SK-N-MC (cell line): Measurements from ENCODE around the gene OR2V2.

Experiments
- DNase-seq: peaks from one replicate; pipeline ENCODE4 v3.0.0-alpha.2; 2011; ENCODE audit warnings: low read depth, low spot score
- H3K27ac ChIP-seq: fragments of 200-600 bp; sonication (generic); 2 replicates; pipeline ENCODE4 v1.5.1; 2016; ENCODE audit warnings: mixed run types
- H3K36me3 ChIP-seq: fragments of 200-600 bp; sonication (generic); 2 replicates; pipeline ENCODE4 v1.6.1; 2017; ENCODE audit warnings: antibody characterized with exemption, low read length, mixed read lengths; ENCODE audit not compliant: insufficient read depth
- H3K4me3 ChIP-seq: fragments of 200-600 bp; sonication (generic); 2 replicates; pipeline ENCODE4 v1.5.1; 2016
- H3K9ac ChIP-seq: fragments of 200-600 bp; sonication (generic); 2 replicates; pipeline ENCODE4 v1.8.0; 2017; ENCODE audit warnings: mixed run types, mixed read lengths; ENCODE audit not compliant: insufficient read length
- H3K9me3 ChIP-seq: fragments of 200-600 bp; sonication (generic); 2 replicates; pipeline ENCODE4 v1.6.1; 2017; ENCODE audit warnings: low read depth, mild to moderate bottlenecking, antibody characterized with exemption, low read length, moderate library complexity, mixed read lengths
- EZH2 ChIP-seq: fragments of 200-600 bp; sonication (generic); IDR thresholded peaks from one replicate; pipeline ENCODE4 v1.6.1; 2017; ENCODE audit warnings: antibody characterized with exemption
- FOXP2 ChIP-seq: optimal IDR thresholded peaks from 2 replicates; pipeline ENCODE3; 2011; ENCODE audit warnings: mild to moderate bottlenecking, moderate library complexity; ENCODE audit not compliant: insufficient read depth; ENCODE audit errors: extremely low read length, control extremely low read depth
- POLR2AphosphoS5 ChIP-seq: IDR thresholded peaks from 2 replicates; pipeline ENCODE4 v1.6.1; 2012; ENCODE audit warnings: mild to moderate bottlenecking, low read depth, low read length, borderline replicate concordance

OR2V2 gene

GRCh38 chr5:181198106-181198685, 50.8 kb downstream of the OR2V2 start:
- Histone ChIP-seq H3K36me3 (no peaks in the 10 kb centered on the region), H3K4me3 (no peak overlapping the region), H3K9me3 (no peaks in the 10 kb centered on the region), H3K27ac (no peak overlapping the region), H3K9ac (no peak overlapping the region)
- DNase-seq: no peak
- TF ChIP-seq EZH2 (no peak), POLR2AphosphoS5 (no peak), FOXP2 (no peak)

- Histone ChIP-seq H3K9me3 (no peaks in the 10 kb centered on the region), H3K27ac (no peak overlapping the region)
Observed at GRCh38 chr5:181198905-181199519, 51.6 kb downstream of the OR2V2 start.

GRCh38 chr5:181199881-181200638, 52.7 kb downstream of the OR2V2 start:
- Histone ChIP-seq H3K4me3 (no peak overlapping the region), H3K27ac (no peak overlapping the region), H3K9ac (no peak overlapping the region), H3K9me3 (no peaks in the 10 kb centered on the region), H3K36me3 (no peaks in the 10 kb centered on the region)
- no peak for DNase-seq
- TF ChIP-seq EZH2: no peak
- no peak for TF ChIP-seq FOXP2

More at GRCh38 chr5:181198905-181199519, 51.6 kb downstream of the OR2V2 start:
- Histone ChIP-seq H3K9ac (no peak overlapping the region), H3K36me3 (no peaks in the 10 kb centered on the region), H3K4me3 (no peak overlapping the region)
- DNase-seq: no peak
- no peak for TF ChIP-seq FOXP2
- TF ChIP-seq POLR2AphosphoS5: no peak
- no peak for TF ChIP-seq EZH2

- Histone ChIP-seq H3K36me3 (no peaks in the 10 kb centered on the region), H3K4me3 (no peak overlapping the region), H3K9ac (no peak overlapping the region), H3K27ac (no peak overlapping the region), H3K9me3 (no peaks in the 10 kb centered on the region)
- TF ChIP-seq FOXP2: no peak
- TF ChIP-seq EZH2: no peak
- TF ChIP-seq POLR2AphosphoS5: no peak
- no peak for DNase-seq
Observed at GRCh38 chr5:181200816-181201215, 53.4 kb downstream of the OR2V2 start.

- Histone ChIP-seq H3K9me3 (no peaks in the 10 kb centered on the region), H3K27ac (no peak overlapping the region), H3K9ac (no peak overlapping the region), H3K36me3 (no peaks in the 10 kb centered on the region), H3K4me3 (peak overlapping the region; percentile 90)
- DNase-seq: no peak
- TF ChIP-seq FOXP2: no peak
- no peak for TF ChIP-seq EZH2
- TF ChIP-seq POLR2AphosphoS5: no peak
Observed at GRCh38 chr5:181203093-181203711, 55.8 kb downstream of the OR2V2 start.

GRCh38 chr5:181203777-181204112, 56.4 kb downstream of the OR2V2 start:
- H3K4me3 ChIP-seq: peak overlapping the region; percentile 90
- H3K9me3 ChIP-seq: no peaks in the 10 kb centered on the region
- H3K36me3 ChIP-seq: no peaks in the 10 kb centered on the region
- no peak for DNase-seq
- TF ChIP-seq POLR2AphosphoS5 (no peak), EZH2 (no peak), FOXP2 (no peak)
- H3K9ac ChIP-seq: peak overlapping the region; percentile 64
- H3K27ac ChIP-seq: no peak overlapping the region

GRCh38 chr5:181204113-181204825, 56.9 kb downstream of the OR2V2 start:
- no peak for DNase-seq
- Histone ChIP-seq H3K9ac (peak overlapping the region; percentile 64), H3K27ac (no peak overlapping the region), H3K4me3 (peak overlapping the region; percentile 90), H3K36me3 (no peaks in the 10 kb centered on the region), H3K9me3 (no peaks in the 10 kb centered on the region)
- TF ChIP-seq FOXP2 (no peak), POLR2AphosphoS5 (no peak), EZH2 (no peak)
